Upper lobe of left lung (tissue), 4 donors: ENCODE measurements around the gene SHLD2.
"Not testable (repeated sequence)": the region's sequence is repeated elsewhere in the genome, so short reads cannot be mapped to it uniquely, and the experiment has no call there.

Experiments used
- EP300 ChIP-seq, 4 donors: sonication (generic); formaldehyde crosslinking; IDR thresholded peaks; one replicate each; pipeline ENCODE4 v1.5.1; 2017; ENCODE audit warnings: antibody characterized with exemption in 4 of 4, control low read depth in 2 of 4
- POLR2A ChIP-seq, 4 donors: fragments of 450-650 bp; IDR thresholded peaks; one replicate each; pipeline ENCODE4 v1.5.1; 2016 to 2017; ENCODE audit warnings: antibody characterized with exemption in 4 of 4, mild to moderate bottlenecking in 2 of 4
- POLR2AphosphoS5 ChIP-seq, 2 donors: sonication (generic); formaldehyde crosslinking; IDR thresholded peaks; one replicate each; pipeline ENCODE4 v1.5.1; 2017; ENCODE audit warnings: antibody characterized with exemption in 2 of 2
- TF ChIP-seq, protein P1 (sequence below), 6 experiments: fragments of 450-650 bp in 4 of 6; fragments of 200-600 bp in 2 of 6; sonication (generic) in 2 of 6; IDR thresholded peaks; one replicate each; pipeline ENCODE4 v1.5.1; 2016 to 2019; ENCODE audit warnings: antibody characterized with exemption in 6 of 6

DNA sequence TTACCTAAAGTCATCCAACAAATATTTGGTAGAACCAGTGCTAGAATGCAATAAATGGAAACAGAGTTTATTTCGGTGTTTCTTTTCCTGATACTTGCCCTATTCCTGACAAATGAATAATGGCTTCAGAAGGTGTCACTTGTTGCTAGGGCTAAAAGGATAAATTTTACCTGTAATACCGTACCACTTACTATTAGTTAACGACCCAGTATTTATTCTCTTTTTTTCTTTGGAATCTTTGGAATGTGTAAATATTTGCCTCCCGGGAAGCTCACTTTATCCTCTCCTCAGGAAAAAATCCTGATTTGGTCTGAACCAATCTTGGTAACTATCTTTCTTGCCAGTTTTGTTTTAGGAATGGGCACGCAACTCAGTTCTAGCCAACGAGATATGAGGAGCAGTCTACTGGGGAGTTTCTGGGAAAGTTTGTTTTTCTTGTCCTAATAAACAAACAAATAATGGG, 144.4 kb downstream of the SHLD2 start:
- TF ChIP-seq, protein P1, sequence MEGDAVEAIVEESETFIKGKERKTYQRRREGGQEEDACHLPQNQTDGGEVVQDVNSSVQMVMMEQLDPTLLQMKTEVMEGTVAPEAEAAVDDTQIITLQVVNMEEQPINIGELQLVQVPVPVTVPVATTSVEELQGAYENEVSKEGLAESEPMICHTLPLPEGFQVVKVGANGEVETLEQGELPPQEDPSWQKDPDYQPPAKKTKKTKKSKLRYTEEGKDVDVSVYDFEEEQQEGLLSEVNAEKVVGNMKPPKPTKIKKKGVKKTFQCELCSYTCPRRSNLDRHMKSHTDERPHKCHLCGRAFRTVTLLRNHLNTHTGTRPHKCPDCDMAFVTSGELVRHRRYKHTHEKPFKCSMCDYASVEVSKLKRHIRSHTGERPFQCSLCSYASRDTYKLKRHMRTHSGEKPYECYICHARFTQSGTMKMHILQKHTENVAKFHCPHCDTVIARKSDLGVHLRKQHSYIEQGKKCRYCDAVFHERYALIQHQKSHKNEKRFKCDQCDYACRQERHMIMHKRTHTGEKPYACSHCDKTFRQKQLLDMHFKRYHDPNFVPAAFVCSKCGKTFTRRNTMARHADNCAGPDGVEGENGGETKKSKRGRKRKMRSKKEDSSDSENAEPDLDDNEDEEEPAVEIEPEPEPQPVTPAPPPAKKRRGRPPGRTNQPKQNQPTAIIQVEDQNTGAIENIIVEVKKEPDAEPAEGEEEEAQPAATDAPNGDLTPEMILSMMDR (IDR thresholded peaks at IDR 0.05) = not testable (repeated sequence)
- not testable (repeated sequence) for TF ChIP-seq POLR2AphosphoS5, POLR2A, EP300 (IDR thresholded peaks at IDR 0.05)
